ENCODE results near the gene SLIT3.
A peak's percentile ranks its signal among the peaks of the same experiment; 100 is the strongest.

Gene SLIT3

GRCh38 chr5:169300468-169301385 is at the start of gene SLIT3:
TSS of gene SLIT3 (minus strand) at chr5:169301139. CDS start at chr5:169300709, 430 bp downstream.
- DNase-seq: no peak

- no peak for DNase-seq
Measured at GRCh38 chr5:169350016-169350415, 49.1 kb upstream of the SLIT3 start.

- no peak for DNase-seq
Measured at GRCh38 chr5:169347786-169348185, 46.8 kb upstream of the SLIT3 start.

- no peak for DNase-seq
Measured at GRCh38 chr5:169344629-169345028, 43.7 kb upstream of the SLIT3 start.

GRCh38 chr5:169343766-169344165 is 42.8 kb upstream of the SLIT3 start:
- no peak for DNase-seq

- DNase-seq: no peak
Measured at GRCh38 chr5:169341556-169341955, 40.6 kb upstream of the SLIT3 start.

GRCh38 chr5:169339869-169340268 is 38.9 kb upstream of the SLIT3 start:
- no peak for DNase-seq

- no peak for DNase-seq
Measured at GRCh38 chr5:169336242-169336641, 35.3 kb upstream of the SLIT3 start.

- no peak for DNase-seq
Measured at GRCh38 chr5:169335806-169336205, 34.9 kb upstream of the SLIT3 start.

- no peak for DNase-seq
Measured at GRCh38 chr5:169333518-169333917, 32.6 kb upstream of the SLIT3 start.

GRCh38 chr5:169331292-169331852 is 30.4 kb upstream of the SLIT3 start:
- DNase-seq: no peak

GRCh38 chr5:169328401-169328800 is 27.5 kb upstream of the SLIT3 start:
- no peak for DNase-seq

GRCh38 chr5:169325273-169325672 is 24.3 kb upstream of the SLIT3 start:
- DNase-seq: no peak

GRCh38 chr5:169318556-169318955 is 17.6 kb upstream of the SLIT3 start:
- DNase-seq: no peak

GRCh38 chr5:169307646-169308045 is 6.7 kb upstream of the SLIT3 start:
- DNase-seq: no peak

GRCh38 chr5:169305366-169305765 is 4.4 kb upstream of the SLIT3 start:
- DNase-seq: no peak

- no peak for DNase-seq
Measured at GRCh38 chr5:169304175-169304574, 3.2 kb upstream of the SLIT3 start.

GRCh38 chr5:169303119-169303515 is 2.2 kb upstream of the SLIT3 start:
- DNase-seq: no peak

GRCh38 chr5:169302491-169303118 is 1.7 kb upstream of the SLIT3 start:
- peak; percentile 58 for DNase-seq

GRCh38 chr5:169301986-169302385 is 1.0 kb upstream of the SLIT3 start:
- no peak for DNase-seq

GRCh38 chr5:169301386-169301934 is 521 bp upstream of the SLIT3 start:
- DNase-seq: no peak

- no peak for DNase-seq
Measured at GRCh38 chr5:169299663-169300467, 1.1 kb downstream of the SLIT3 start.

GRCh38 chr5:169299191-169299662 is 1.7 kb downstream of the SLIT3 start:
- DNase-seq: no peak
